Stimulated activated CD8-positive, alpha-beta memory T cell treated with anti-CD3 and anti-CD28 coated beads, Interleukin-7, amount 100 ng/mL, for 4 hours (primary cell): Measurements from ENCODE around the gene B3GNT8.
A peak's percentile ranks its signal among the peaks of the same experiment; 100 is the strongest.
"Not testable (repeated sequence)": the region's sequence is repeated elsewhere in the genome, so short reads cannot be mapped to it uniquely, and the experiment has no call there.

Experiments
- DNase-seq, 2 donors: peaks; one replicate each; pipeline ENCODE4 v3.0.0-alpha.2; 2020; ENCODE audit warnings: low read depth in 2 of 2

The B3GNT8 gene

DNA sequence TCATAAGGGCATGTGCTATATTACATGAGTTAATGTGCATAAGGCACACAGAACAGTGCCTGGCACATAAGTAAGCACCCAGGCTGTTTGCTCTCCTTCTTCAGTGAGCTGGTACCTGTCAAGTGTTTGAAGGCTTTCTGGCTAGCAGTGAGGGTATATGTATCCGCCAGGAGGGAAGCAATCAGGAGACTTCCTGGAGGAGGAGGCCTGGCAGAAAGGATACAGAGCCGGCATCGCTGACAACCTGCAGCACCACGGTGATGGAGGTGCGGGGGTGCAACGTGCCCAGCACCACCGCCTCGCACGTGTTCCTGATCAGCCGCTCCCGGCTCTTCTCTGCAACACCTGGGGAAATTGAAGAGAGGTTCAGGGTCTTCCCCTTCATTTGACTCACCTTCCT, 35.6 kb downstream of the B3GNT8 start:
- DNase-seq: no peak

- no peak for DNase-seq
These were observed 40.7 kb downstream of the B3GNT8 start for GRCh38 chr19:41386442-41386841.

DNA sequence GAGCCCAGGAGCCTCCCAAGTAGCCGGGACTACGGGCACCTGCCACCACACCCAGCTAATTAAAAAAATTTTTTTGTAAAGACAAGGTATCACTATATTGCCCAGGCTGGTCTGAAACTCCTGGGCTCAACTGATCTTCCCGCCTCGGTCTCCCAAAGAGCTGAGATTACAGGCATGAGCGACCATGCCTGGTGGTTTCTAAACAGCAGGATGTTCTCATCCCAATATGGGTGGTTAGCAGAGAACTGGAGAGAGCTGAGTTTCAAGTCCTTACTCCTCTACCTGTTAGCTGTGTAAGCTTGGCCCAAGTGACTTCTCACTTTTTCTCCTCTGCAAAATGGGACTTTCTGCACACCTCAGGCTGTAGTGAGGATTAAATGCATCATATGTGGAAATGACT, 42.8 kb downstream of the B3GNT8 start:
- DNase-seq: no peak

DNA sequence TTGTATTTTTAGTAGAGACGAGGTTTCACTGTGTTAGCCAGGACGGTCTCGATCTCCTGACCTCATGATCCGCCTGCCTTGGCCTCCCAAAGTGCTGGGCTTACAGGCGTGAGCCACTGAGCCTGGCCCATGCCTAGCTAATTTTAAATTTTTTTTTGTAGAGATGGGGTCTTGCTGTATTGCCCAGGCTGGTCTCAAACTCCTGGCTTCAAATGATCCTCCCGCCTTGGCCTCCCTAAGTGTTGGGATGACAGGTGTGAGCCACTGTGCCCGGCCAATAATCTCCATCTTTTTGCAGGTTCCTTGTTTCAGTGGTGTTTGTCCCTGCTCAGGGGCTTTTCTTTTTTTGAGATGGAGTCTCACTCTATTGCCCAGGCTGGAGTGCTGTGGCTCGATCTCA, 45.6 kb downstream of the B3GNT8 start:
- DNase-seq: not testable (repeated sequence)

DNA sequence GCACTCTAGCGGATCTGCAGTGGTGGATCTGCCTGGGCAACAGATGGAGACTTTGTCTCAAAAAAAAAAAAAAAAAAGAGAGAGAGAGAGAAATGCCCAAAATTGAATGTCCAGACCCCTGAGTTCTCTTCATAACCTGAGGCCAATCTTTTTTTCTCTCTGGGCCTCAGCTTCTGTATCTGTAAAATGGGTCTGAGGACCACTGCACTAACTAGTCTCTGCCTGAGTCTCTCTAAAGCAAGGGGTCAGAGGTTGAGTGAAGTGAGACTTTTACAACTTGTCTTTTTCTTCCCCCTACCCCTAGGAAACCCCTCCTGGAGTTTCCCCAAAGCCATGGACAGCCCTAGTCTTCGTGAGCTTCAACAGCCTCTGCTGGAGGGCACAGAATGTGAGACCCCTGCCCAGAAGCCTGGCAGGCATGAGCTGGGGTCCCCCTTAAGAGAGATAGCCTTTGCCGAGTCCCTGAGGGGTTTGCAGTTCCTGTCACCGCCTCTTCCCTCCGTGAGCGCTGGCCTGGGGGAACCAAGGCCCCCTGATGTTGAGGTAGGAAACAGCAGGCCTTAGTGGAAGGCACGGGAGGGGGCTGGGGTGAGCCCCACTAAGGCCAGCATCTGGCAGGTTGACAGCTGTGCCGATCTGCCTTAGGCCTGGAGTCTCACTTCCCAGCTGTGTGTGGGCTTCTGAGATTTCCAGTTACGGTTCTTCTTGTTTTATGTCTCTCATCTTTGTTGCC, 49.0 kb downstream of the B3GNT8 start:
- no peak for DNase-seq

DNA sequence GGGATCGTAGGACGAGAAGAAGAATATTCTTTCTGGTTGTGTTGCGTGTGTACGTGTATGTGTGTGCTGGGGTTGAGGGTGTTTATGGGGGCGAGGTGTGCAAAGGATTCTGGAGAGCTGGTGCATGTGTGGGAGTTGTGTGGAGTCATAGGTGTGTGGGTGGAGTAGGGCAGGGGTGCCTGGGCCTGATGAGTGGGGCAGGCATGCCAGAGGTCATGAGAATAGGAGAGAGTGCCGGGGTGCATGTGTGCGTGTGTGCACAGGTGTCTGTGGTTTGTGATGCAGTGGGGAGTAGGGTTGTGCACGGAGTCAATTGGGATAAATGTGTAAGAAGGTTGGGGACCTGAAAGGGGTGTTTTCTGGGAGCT, 50.2 kb downstream of the B3GNT8 start:
- DNase-seq: peak; percentile 39 to 52

- DNase-seq: no peak
These were observed 50.8 kb downstream of the B3GNT8 start, which contains the start of gene TMEM91 for GRCh38 chr19:41376241-41376997. Gene TMEM91 (plus strand): TSS chr19:41376533. CDS start chr19:41378310, 1,777 bp downstream.
